Vagina (tissue), 2 donors: ENCODE results near the gene SLC25A26.

Source experiments
- CTCF ChIP-seq, 3 experiments: fragments of 450-650 bp in 2 of 3; fragments of 200-600 bp in 1 of 3; sonication (generic) in 1 of 3; IDR thresholded peaks; one replicate each; pipeline ENCODE4 v1.5.1; 2017 to 2019; ENCODE audit warnings: antibody characterized with exemption in 3 of 3, mild to moderate bottlenecking in 2 of 3, moderate library complexity in 2 of 3
- POLR2A ChIP-seq, 2 donors: fragments of 450-650 bp; IDR thresholded peaks; one replicate each; pipeline ENCODE4 v1.6.1; 2017; ENCODE audit warnings: antibody characterized with exemption in 2 of 2, mild to moderate bottlenecking in 2 of 2, moderate library complexity in 2 of 2
- POLR2AphosphoS5 ChIP-seq, 2 donors: sonication (generic); formaldehyde crosslinking; IDR thresholded peaks; one replicate each; pipeline ENCODE4 v1.9.0; 2017; ENCODE audit warnings: antibody characterized with exemption in 2 of 2, mild to moderate bottlenecking in 2 of 2, low read depth in 1 of 2; ENCODE audit not compliant: insufficient read depth in 1 of 2

GRCh38 chr3:66259566-66260255 lies 38.9 kb downstream of the SLC25A26 start:
- TF ChIP-seq POLR2A (IDR thresholded peaks at IDR 0.05) = no peak
- no peak for TF ChIP-seq CTCF (IDR thresholded peaks at IDR 0.05)
- TF ChIP-seq POLR2AphosphoS5 (IDR thresholded peaks at IDR 0.05; ENCODE audit: insufficient read depth in 1 of 2, low read depth in 1 of 2) = no peak
